Measurements from ENCODE around the gene H1-8. TPM values are rescaled to one million over a fixed set of nuclear protein-coding genes. Genes with fewer than 3 reads are reported as not detected.

The H1-8 gene
- total RNA-seq, 4 donors from 2014 or later = not detected

DNA sequence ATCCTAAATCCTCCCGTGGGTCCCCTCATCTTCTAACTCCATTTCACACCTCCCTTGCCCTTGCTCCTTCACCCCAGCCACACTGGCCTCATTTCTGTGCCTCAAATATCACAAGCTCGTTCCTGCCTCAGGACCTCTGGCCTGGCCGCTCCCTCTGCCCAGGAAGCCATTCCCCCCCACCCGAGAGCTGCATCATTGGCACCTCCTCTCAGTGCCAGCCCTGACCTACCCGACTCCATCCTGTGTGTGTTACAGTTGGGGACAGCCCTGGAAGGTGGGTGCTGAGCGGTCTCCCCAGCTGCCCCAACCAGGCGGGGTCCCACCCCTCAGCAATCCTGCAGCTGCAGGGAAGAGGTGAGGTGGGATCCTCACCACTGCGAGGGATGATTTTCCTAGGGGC lies 49.0 kb downstream of the H1-8 start:
- intact Hi-C loops (cut with DNase I; ENCODE audit: low total_unique reads) = no loop called here
- DNase-seq (ENCODE audit: low spot score in 2 of 2) = no peak
- no peak for TF ChIP-seq POLR2A (IDR thresholded peaks at IDR 0.05)
- TF ChIP-seq, protein P1, sequence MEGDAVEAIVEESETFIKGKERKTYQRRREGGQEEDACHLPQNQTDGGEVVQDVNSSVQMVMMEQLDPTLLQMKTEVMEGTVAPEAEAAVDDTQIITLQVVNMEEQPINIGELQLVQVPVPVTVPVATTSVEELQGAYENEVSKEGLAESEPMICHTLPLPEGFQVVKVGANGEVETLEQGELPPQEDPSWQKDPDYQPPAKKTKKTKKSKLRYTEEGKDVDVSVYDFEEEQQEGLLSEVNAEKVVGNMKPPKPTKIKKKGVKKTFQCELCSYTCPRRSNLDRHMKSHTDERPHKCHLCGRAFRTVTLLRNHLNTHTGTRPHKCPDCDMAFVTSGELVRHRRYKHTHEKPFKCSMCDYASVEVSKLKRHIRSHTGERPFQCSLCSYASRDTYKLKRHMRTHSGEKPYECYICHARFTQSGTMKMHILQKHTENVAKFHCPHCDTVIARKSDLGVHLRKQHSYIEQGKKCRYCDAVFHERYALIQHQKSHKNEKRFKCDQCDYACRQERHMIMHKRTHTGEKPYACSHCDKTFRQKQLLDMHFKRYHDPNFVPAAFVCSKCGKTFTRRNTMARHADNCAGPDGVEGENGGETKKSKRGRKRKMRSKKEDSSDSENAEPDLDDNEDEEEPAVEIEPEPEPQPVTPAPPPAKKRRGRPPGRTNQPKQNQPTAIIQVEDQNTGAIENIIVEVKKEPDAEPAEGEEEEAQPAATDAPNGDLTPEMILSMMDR (IDR thresholded peaks at IDR 0.05) = no peak
- 64 to 67% methylated on average over 8 of the region's 8 CpGs for WGBS, 2 donors
- no peak overlapping the region for H3K4me3 ChIP-seq (ENCODE audit: low read depth, poor library complexity, severe bottlenecking)

DNA sequence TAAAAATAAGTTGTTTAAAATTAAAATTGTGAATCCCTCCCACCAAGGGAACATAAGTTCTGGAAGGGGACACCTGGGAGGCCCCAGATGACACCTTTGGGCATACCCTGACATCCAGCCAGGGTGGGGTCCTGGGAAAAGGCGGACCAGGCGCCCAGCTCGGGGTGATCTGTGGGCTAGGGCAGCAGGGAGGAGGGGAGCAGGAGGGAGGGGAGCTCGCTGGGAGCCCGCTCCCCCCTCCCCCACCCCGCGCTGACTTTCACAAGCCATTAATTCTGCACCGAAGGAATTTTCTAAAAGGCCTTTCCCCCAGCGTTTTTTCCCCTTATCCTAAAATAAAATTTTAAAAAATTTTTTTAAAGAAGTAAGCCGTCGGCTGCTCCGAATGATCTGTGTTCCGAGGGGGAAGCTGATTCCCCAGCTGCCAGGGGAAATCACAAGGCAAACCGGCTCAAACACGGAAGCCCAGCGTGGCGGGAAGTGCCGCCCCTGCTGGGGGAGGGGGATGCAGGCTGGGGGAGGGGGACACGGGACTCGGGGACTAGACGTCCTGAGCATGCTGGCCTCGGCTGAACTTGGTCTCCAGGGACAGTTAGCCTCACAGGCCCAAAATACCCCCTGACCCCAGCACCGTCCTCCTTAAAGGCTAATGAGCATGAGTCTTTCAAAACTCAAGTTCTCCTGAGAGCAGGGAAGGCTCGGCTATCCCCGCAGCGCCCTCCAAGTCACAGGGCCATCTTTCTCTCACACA lies 49.6 kb downstream of the H1-8 start:
- TF ChIP-seq, protein P1 (IDR thresholded peaks at IDR 0.05) = no peak
- no peak for TF ChIP-seq POLR2A (IDR thresholded peaks at IDR 0.05)
- no peak overlapping the region for H3K4me3 ChIP-seq (ENCODE audit: low read depth, poor library complexity, severe bottlenecking)
- intact Hi-C loops (cut with DNase I; ENCODE audit: low total_unique reads) = no loop called here
- 34 to 38% methylated on average over 26 of the region's 26 CpGs for WGBS, 2 donors
- DNase-seq (ENCODE audit: low spot score in 2 of 2) = peak; percentile 80 to 96

DNA sequence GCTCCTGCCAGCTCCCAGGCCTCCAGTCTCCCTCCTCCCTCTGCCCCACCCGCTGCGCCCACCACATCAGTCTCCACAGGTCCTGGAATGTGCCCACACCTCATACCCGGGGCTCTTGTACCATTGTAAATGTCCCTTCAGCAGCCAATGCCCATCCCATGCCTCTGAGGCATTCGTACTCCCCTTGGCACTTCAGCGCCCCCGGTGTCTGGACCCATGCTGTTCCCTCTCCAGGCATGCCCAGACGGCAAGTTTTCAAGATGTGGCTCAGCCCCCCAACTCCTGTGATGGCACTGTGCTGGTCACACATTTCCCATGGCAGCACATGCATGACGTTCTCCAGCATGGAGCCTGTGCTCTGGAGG lies 50.2 kb downstream of the H1-8 start:
- intact Hi-C loops (cut with DNase I; ENCODE audit: low total_unique reads) = no loop called here

DNA sequence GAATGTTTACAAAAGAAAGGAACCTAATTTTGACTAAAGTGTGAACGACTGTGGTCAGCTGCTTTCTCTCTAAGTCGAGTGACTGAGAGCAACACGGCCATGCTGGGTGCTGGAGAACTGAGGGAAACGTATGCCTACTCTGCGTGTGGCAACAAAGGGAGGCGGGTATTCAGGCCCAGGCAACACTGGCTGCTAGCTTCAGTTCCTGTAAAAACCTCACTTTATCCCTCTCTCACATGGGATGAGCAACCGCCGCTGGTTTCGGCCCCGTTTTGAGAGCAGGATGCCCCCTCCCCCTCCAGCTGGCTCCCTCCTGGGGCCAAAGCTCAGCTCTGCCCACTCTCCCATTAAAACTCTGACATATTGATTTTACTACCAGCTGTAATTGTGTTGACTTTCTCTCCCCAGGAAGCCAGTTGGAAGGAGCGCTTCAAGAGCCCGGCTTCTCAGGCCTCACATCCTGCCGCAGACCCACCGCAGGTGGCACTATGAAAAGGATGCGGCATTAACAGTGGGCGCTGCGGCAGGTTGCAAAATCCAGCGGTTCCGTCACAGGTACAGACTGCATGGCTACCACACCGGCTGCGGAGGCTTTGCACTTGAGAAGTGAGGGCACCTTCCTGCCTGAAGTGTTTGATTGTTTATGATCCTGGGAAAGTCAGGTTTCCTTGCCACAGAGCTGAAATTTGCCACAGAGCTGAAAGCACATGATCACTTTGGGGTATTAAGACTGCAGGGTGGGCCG lies 50.8 kb downstream of the H1-8 start:
- intact Hi-C loops (cut with DNase I; ENCODE audit: low total_unique reads) = no loop called here
- WGBS, 2 donors = 66 to 80% methylated on average over 22 of the region's 22 CpGs
- TF ChIP-seq, protein P1 (IDR thresholded peaks at IDR 0.05) = no peak
- TF ChIP-seq POLR2A (IDR thresholded peaks at IDR 0.05) = no peak
- no peak overlapping the region for H3K4me3 ChIP-seq (ENCODE audit: low read depth, poor library complexity, severe bottlenecking)
- DNase-seq (ENCODE audit: low spot score in 2 of 2) = no peak

More for the DNA sequence above, 50.2 kb downstream of the H1-8 start:
- H3K4me3 ChIP-seq (ENCODE audit: low read depth, poor library complexity, severe bottlenecking) = no peak overlapping the region
- TF ChIP-seq, protein P1 (IDR thresholded peaks at IDR 0.05) = no peak
- no peak for TF ChIP-seq POLR2A (IDR thresholded peaks at IDR 0.05)
- DNase-seq (ENCODE audit: low spot score in 2 of 2) = no peak
- 51 to 55% methylated on average over 8 of the region's 8 CpGs for WGBS, 2 donors

DNA sequence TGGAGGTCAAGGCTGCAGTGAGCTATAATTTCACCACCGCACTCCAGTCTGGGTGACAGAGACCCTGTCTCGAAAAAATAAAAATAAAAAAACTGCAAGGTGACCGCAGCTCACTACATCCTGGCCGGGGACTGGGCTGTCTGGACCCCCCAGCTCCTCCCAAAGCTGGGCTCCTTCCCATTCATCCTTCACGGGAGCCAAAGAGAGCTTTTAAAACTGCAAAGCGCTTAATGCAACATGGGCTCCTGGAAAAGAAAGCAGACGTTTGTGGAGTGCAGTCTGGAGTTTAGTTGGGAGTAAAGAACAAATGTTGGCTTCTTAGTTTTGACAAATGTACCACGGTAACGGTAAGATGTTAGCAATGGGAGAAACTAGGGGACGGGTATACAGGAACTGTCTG lies 51.4 kb downstream of the H1-8 start:
- intact Hi-C loops (cut with DNase I; ENCODE audit: low total_unique reads) = no loop called here
- H3K4me3 ChIP-seq (ENCODE audit: low read depth, poor library complexity, severe bottlenecking) = no peak overlapping the region
- TF ChIP-seq POLR2A (IDR thresholded peaks at IDR 0.05) = no peak
- TF ChIP-seq, protein P1 (IDR thresholded peaks at IDR 0.05) = no peak
- DNase-seq (ENCODE audit: low spot score in 2 of 2) = no peak
- 55 to 56% methylated on average over 10 of the region's 10 CpGs for WGBS, 2 donors
